C4-2B (cell line): ENCODE data around the gene AGPS.

Experiments
- CTCF ChIP-seq: fragments of 450-650 bp; conservative IDR thresholded peaks from 2 replicates; pipeline ENCODE4 v1.5.1; 2017; ENCODE audit warnings: mild to moderate bottlenecking
- ZFX ChIP-seq: fragments of 450-650 bp; IDR thresholded peaks from 2 replicates; pipeline ENCODE4 v1.6.1; 2017

- TF ChIP-seq CTCF (no peak), ZFX (no peak)
Observed at GRCh38 chr2:177532567-177532966, 140.0 kb downstream of the AGPS start.
